Ovary (tissue), 3 donors: ENCODE data around the gene PRRC1.
A peak's percentile ranks its signal among the peaks of the same experiment; 100 is the strongest.

Source experiments
- EP300 ChIP-seq: sonication (generic); formaldehyde crosslinking; IDR thresholded peaks from one replicate; pipeline ENCODE4 v1.6.1; 2017; ENCODE audit warnings: antibody characterized with exemption
- POLR2A ChIP-seq: fragments of 450-650 bp; IDR thresholded peaks from one replicate; pipeline ENCODE4 v1.6.1; 2017; ENCODE audit warnings: antibody characterized with exemption, mild to moderate bottlenecking, moderate library complexity
- TF ChIP-seq, protein P1 (sequence below), 3 donors: fragments of 450-650 bp in 2 of 3; fragments of 200-600 bp in 1 of 3; IDR thresholded peaks; one replicate each; pipeline versions ENCODE4 v1.5.1 to v1.8.0; 2016 to 2022; ENCODE audit warnings: antibody characterized with exemption in 3 of 3, mild to moderate bottlenecking in 1 of 3
- donor health status: DM: no; HTN: no; CAD: no.

DNA sequence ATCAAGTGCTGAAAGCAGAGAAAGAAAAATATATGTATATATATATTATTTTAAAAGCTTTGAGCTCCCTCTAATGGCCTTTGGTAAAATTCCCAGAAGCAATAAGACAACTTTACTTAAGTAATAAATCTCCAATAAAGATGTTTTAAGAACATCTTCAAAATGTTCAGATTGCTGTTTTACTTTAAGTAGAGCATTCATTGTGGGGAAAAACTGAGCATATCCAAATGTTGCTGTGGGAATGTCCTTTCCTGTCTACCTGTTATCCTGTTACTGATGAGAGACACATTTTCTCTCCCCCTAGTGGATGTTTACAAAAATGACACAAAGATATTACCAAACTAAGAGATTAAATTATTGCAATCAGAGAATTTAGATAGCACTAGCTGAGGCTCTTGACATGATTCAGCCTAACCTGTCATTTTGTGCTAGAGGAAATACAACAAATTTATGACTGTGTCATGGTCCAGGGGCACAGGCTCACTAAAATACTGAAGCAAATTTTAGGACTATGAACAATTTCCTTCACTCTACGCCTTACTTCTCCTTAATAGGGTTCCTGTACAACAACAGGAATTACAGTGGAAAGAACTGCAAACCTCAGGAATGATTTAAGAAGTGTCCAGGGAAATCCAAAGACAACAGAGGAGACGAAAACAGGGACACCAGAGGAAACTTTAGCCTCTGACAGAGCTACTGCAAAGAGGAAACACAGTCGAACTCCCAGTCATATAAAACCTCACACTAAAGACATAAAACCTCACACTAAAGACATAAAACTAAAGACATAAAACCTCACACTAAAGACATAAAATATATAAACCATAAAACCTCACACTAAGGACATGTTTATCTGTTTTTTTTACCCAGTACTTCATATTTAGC, 24.3 kb upstream of the PRRC1 start:
- TF ChIP-seq, protein P1, sequence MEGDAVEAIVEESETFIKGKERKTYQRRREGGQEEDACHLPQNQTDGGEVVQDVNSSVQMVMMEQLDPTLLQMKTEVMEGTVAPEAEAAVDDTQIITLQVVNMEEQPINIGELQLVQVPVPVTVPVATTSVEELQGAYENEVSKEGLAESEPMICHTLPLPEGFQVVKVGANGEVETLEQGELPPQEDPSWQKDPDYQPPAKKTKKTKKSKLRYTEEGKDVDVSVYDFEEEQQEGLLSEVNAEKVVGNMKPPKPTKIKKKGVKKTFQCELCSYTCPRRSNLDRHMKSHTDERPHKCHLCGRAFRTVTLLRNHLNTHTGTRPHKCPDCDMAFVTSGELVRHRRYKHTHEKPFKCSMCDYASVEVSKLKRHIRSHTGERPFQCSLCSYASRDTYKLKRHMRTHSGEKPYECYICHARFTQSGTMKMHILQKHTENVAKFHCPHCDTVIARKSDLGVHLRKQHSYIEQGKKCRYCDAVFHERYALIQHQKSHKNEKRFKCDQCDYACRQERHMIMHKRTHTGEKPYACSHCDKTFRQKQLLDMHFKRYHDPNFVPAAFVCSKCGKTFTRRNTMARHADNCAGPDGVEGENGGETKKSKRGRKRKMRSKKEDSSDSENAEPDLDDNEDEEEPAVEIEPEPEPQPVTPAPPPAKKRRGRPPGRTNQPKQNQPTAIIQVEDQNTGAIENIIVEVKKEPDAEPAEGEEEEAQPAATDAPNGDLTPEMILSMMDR (IDR thresholded peaks at IDR 0.05), result peak in 2 of 3 donors; percentile 5 to 55
- TF ChIP-seq POLR2A (no peak), EP300 (no peak)
